G401 (cell line): ENCODE results near the gene ADARB1. TPM values are rescaled to one million over a fixed set of nuclear protein-coding genes. Genes with fewer than 3 reads are reported as not detected.

Experiments used
- DNase-seq: peaks from one replicate; pipeline ENCODE4 v3.0.0-alpha.2; 2015; ENCODE audit warnings: low spot score
- in situ Hi-C: cut with HindIII; loops from 2 replicates; pipeline ENCODE4 v1.10.0; 2016; ENCODE audit warnings: low sequenced_read_pairs, mixed read lengths
- total RNA-seq: library from RNA; depleted of rRNA; stranded (reverse); fragments of >200 nt; shearing (Covaris generic); gene quantifications from 2 replicates; pipeline ENCODE4 v1.2.3, GENCODE V29; 2014

Gene ADARB1
- total RNA-seq, 1 experiment from 2014 or later: 68.1 TPM

- peak; percentile 69 for DNase-seq
- in situ Hi-C loops: no loop called here
Measured at GRCh38 chr21:45202889-45203288, 128.5 kb downstream of the ADARB1 start.

GRCh38 chr21:45203983-45204382 is 129.6 kb downstream of the ADARB1 start:
- in situ Hi-C loops: no loop called here
- DNase-seq: no peak

DNA sequence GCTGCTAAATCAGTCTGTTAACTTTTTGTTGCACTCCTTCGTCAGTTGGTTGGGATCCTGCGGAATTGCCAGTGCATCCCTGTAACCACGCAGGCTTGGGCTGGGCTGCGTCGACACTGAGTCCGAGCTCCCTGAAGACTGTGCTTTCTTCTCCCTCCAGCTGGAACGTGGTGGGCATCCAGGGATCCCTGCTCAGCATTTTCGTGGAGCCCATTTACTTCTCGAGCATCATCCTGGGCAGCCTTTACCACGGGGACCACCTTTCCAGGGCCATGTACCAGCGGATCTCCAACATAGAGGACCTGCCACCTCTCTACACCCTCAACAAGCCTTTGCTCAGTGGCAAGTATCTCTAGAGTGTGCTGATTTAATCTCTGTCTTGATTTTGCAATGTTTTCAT is 130.0 kb downstream of the ADARB1 start:
- DNase-seq: no peak
- in situ Hi-C loops: no loop called here

DNA sequence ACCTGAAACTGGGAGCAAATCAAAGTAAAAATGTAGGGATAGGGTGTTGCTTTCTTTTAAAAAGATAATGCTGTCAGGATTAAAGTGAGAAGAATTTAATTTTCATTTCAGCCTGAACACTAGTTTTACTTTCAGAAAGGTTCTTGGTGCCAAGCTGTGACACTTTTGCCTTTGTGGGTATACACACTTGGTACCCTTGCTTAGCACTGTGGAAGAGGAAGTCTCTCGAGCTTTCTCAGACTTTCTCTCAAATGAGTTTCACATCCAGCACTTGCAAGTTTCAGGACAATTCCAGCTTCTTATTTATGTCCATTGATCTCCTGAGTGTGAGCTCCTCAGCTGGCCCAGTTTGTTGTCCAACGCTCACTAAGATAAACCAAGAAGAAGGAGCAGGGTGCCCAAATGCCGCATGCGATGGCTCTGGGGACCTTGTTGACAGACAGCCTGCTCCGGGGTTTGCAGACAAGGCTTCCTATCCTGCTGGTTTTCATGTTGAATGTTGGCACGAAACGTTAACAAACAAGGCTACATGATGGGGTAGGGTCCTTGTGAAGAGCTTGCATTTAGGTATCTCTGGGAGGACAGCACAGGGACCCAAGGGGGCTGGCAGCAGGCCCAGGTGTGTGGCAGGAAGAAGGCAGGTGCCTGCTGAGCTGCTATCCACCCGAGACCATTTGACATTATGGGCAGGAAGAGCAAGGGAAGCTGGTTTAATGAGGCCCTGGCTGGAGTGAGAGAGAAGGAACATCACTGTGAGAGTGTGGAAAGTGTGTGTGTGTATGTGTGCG is 133.7 kb downstream of the ADARB1 start:
- DNase-seq: peak; percentile 49
- in situ Hi-C loops: no loop called here

GRCh38 chr21:45208627-45208951 is 134.2 kb downstream of the ADARB1 start:
- DNase-seq: no peak
- in situ Hi-C loops: no loop called here

- DNase-seq: no peak
- in situ Hi-C loops: no loop called here
Measured at GRCh38 chr21:45209046-45209445, 134.7 kb downstream of the ADARB1 start.

DNA sequence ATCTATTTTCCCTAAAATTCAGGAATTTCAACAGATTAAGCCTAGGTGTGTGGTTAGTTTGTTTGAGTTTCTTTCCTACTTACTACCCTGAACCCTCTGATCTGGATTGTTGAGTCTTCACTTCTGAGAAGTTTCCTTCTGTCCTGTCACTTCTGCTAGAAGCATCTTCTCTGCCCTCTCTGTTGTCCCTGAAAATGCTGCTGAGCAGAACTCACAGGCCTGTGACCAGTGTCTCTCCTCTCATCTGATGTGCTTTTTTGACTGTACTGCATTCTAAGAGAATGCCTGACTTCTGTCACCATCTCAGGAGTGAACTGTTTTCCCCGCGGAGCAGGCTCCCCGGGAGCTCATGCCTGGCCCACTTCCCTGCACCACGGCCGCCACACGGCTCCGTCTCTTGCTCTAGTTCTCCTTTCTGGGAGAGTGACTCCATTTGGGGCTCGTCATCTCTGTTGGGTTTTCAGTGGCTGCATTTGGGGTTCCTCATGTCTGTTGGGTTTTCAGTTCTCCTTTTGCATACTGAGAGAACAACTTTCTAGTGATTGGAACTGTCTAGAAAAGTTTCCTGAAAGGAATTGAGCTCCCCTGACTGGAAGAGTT is 135.4 kb downstream of the ADARB1 start:
- in situ Hi-C loops: no loop called here

GRCh38 chr21:45210461-45210983 is 136.1 kb downstream of the ADARB1 start:
- in situ Hi-C loops: no loop called here
- no peak for DNase-seq

More for the DNA sequence above, 135.4 kb downstream of the ADARB1 start:
- DNase-seq: no peak

- DNase-seq: no peak
Measured at GRCh38 chr21:45211661-45212060, 137.3 kb downstream of the ADARB1 start.

GRCh38 chr21:45213392-45213791 is 139.0 kb downstream of the ADARB1 start:
- DNase-seq: no peak
- in situ Hi-C loops: no loop called here

More at GRCh38 chr21:45211661-45212060, 137.3 kb downstream of the ADARB1 start:
- in situ Hi-C loops: no loop called here

GRCh38 chr21:45215213-45215612 is 140.8 kb downstream of the ADARB1 start:
- in situ Hi-C loops: no loop called here
- no peak for DNase-seq

DNA sequence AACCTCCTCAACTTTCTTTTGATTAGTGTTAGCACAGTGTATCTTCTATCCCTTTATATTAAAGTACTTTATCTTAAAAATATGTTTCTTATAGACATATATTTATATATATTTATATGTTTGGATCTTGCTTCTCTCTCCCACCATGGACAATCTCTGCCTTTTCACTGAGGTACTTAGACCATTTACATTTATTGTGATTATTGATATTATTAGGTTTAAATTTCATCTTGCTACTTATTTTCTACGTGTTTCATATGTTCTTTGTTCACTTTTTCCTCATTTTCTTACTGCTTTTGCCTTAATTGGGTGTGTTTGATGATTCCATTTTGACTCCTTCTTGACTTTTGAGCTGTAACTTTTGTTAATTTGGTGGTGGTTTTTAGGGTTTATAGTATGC is 142.6 kb downstream of the ADARB1 start:
- DNase-seq: no peak
- in situ Hi-C loops: no loop called here

DNA sequence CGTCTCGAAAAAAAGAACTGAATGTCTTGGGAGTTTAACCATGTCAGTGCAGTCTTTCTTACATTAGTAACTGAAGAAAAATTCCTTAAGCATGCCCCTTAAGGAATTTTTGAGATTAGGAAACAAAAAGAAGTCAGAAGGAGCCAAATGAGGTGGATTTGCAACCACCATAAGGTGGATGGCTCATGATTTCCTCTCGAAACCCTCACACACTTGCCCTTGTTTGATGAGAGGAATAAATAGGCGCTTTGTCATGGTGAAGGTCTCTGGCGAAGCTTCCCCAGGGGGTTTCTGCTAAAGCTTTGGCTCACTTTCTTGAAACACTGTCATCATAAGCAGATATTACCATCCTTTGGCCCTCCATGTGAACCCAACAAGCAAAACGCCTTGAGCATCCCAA is 145.1 kb downstream of the ADARB1 start:
- no peak for DNase-seq
- in situ Hi-C loops: no loop called here

- no peak for DNase-seq
- in situ Hi-C loops: no loop called here
Measured at GRCh38 chr21:45220071-45220481, 145.7 kb downstream of the ADARB1 start.

DNA sequence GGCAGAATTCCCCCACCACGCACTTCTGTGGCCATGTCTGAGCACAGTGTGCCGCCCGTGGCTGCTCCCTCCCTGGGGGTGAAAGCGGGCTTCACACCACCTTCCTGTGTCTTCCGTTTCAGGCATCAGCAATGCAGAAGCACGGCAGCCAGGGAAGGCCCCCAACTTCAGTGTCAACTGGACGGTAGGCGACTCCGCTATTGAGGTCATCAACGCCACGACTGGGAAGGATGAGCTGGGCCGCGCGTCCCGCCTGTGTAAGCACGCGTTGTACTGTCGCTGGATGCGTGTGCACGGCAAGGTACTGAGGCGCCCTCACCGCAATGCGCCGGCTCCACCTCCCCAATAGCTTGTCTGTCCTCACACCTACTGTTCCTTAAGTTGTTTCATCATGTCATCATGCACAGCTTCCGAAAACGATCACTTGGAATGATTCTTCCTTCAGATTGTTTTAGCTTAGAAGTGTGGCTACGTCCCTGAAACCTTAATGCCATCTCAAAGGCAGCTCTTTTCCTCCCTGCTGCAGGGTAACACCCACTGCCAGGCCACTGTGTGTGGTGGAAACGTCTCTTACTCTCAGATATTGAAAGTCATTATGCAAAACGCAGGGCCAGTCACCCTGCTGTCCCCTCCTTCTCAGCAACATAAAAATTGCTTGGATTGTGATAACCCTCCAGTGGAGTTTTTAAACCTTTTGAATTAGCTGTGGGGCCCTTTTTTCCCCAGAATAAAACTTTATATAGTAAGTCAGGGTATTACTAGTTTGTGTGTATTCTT is 146.5 kb downstream of the ADARB1 start:
- in situ Hi-C loops: no loop called here
- DNase-seq: no peak

DNA sequence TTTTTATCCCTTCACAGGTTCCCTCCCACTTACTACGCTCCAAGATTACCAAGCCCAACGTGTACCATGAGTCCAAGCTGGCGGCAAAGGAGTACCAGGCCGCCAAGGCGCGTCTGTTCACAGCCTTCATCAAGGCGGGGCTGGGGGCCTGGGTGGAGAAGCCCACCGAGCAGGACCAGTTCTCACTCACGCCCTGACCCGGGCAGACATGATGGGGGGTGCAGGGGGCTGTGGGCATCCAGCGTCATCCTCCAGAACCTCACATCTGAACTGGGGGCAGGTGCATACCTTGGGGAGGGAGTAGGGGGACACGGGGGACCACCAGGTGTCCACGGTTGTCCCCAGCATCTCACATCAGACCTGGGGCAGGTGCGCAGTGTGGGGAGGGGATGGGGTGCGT is 147.6 kb downstream of the ADARB1 start:
- in situ Hi-C loops: no loop called here
- DNase-seq: no peak

- in situ Hi-C loops: no loop called here
Measured at GRCh38 chr21:45223236-45224185, 149.1 kb downstream of the ADARB1 start.

DNA sequence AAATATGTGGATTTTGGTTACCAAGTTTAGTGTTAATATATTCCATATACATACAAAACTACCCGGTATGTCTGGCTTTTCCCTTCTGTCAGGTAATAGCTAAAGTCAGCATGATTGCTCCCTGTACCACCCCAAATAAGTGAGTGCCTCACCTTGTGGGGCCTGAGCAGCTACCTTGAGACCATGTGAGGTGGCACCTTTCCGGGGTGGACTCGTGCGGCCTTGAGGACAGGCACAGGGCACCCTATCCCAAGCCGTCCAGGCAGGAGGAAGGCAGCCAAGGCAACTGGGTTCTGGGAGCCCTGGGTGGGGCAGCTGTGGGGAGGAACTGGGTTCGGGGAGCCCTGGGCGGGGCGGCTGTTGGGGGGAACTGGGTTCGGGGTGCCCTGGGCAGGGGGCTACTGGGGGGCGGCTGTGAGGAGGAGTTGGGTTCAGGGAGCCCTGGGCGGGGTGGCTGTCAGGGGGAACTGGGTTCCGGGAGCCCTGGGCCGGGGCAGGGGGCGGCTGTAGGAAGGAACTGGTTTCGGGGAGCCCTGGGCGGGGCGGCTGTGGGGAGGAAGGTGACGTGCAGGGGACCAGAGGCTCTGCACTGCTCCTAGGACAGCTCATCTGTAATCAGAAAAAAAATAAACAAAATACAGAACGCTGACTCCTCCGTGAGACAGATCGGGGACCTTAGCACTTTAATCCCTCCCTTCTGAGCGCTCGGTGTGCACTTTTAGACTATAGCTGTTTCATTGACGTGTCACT is 150.0 kb downstream of the ADARB1 start:
- DNase-seq: no peak
- in situ Hi-C loops: no loop called here

More at GRCh38 chr21:45223236-45224185, 149.1 kb downstream of the ADARB1 start:
- DNase-seq: no peak
